ENCODE results near the gene KLHL6.

KLHL6 gene

GRCh38 chr3:183506674-183507320 lies 48.7 kb downstream of the KLHL6 start:
- peaks cover 9% of the 10 kb centered on the region for H3K36me3 Mint-ChIP-seq (ENCODE audit: insufficient read depth)

GRCh38 chr3:183504597-183504996 lies 50.9 kb downstream of the KLHL6 start:
- no peaks in the 10 kb centered on the region for H3K4me1 Mint-ChIP-seq
- no peak overlapping the region for H3K4me3 Mint-ChIP-seq
- peaks cover 12% of the 10 kb centered on the region for H3K36me3 Mint-ChIP-seq (ENCODE audit: insufficient read depth)
- ATAC-seq (replicated peaks; ENCODE audit: extremely low read depth, poor library complexity, severe bottlenecking) (no peak), DNase-seq (ENCODE audit: low spot score in 2 of 2) (no peak)
- H3K27me3 Mint-ChIP-seq = no peaks in the 10 kb centered on the region
- no peaks in the 10 kb centered on the region for H3K9me3 Mint-ChIP-seq
- no peak overlapping the region for H3K27ac Mint-ChIP-seq (ENCODE audit: low read depth)

More at GRCh38 chr3:183506674-183507320, 48.7 kb downstream of the KLHL6 start:
- DNase-seq (ENCODE audit: low spot score in 2 of 2) = no peak
- Mint-ChIP-seq H3K4me1 (no peaks in the 10 kb centered on the region), H3K27ac (ENCODE audit: low read depth) (no peak overlapping the region), H3K9me3 (no peaks in the 10 kb centered on the region), H3K4me3 (no peak overlapping the region), H3K27me3 (no peaks in the 10 kb centered on the region)
- ATAC-seq (replicated peaks; ENCODE audit: extremely low read depth, poor library complexity, severe bottlenecking) = no peak

GRCh38 chr3:183503746-183504145 lies 51.8 kb downstream of the KLHL6 start:
- Mint-ChIP-seq H3K27me3 (no peaks in the 10 kb centered on the region), H3K27ac (ENCODE audit: low read depth) (no peak overlapping the region), H3K36me3 (ENCODE audit: insufficient read depth) (peaks cover 16% of the 10 kb centered on the region), H3K9me3 (no peaks in the 10 kb centered on the region), H3K4me1 (no peaks in the 10 kb centered on the region), H3K4me3 (no peak overlapping the region)
- no peak for ATAC-seq (replicated peaks; ENCODE audit: extremely low read depth, poor library complexity, severe bottlenecking)
- no peak for DNase-seq (ENCODE audit: low spot score in 2 of 2)

GRCh38 chr3:183502237-183503181 lies 53.0 kb downstream of the KLHL6 start:
- Mint-ChIP-seq H3K4me3 (no peak overlapping the region), H3K27me3 (no peaks in the 10 kb centered on the region), H3K27ac (ENCODE audit: low read depth) (no peak overlapping the region), H3K4me1 (no peaks in the 10 kb centered on the region), H3K9me3 (no peaks in the 10 kb centered on the region), H3K36me3 (ENCODE audit: insufficient read depth) (peaks cover 20% of the 10 kb centered on the region)
- DNase-seq (ENCODE audit: low spot score in 2 of 2) (no peak), ATAC-seq (replicated peaks; ENCODE audit: extremely low read depth, poor library complexity, severe bottlenecking) (no peak)

- no peak for ATAC-seq (replicated peaks; ENCODE audit: extremely low read depth, poor library complexity, severe bottlenecking)
- H3K9me3 Mint-ChIP-seq = no peaks in the 10 kb centered on the region
- H3K4me1 Mint-ChIP-seq = no peaks in the 10 kb centered on the region
- no peak overlapping the region for H3K27ac Mint-ChIP-seq (ENCODE audit: low read depth)
- peaks cover 20% of the 10 kb centered on the region for H3K36me3 Mint-ChIP-seq (ENCODE audit: insufficient read depth)
- no peak overlapping the region for H3K4me3 Mint-ChIP-seq
- DNase-seq (ENCODE audit: low spot score in 2 of 2) = no peak
- no peaks in the 10 kb centered on the region for H3K27me3 Mint-ChIP-seq
Measured at GRCh38 chr3:183500981-183501704, 54.4 kb downstream of the KLHL6 start.

GRCh38 chr3:183500319-183500718 lies 55.2 kb downstream of the KLHL6 start:
- no peak overlapping the region for H3K27ac Mint-ChIP-seq (ENCODE audit: low read depth)
- H3K36me3 Mint-ChIP-seq (ENCODE audit: insufficient read depth) = peaks cover 20% of the 10 kb centered on the region

GRCh38 chr3:183498634-183499033 lies 56.9 kb downstream of the KLHL6 start:
- H3K9me3 Mint-ChIP-seq = no peaks in the 10 kb centered on the region
- H3K4me1 Mint-ChIP-seq = no peaks in the 10 kb centered on the region
- DNase-seq (ENCODE audit: low spot score in 2 of 2) (no peak), ATAC-seq (replicated peaks; ENCODE audit: extremely low read depth, poor library complexity, severe bottlenecking) (no peak)
- H3K4me3 Mint-ChIP-seq = no peak overlapping the region
- H3K36me3 Mint-ChIP-seq (ENCODE audit: insufficient read depth) = peaks cover 20% of the 10 kb centered on the region
- H3K27ac Mint-ChIP-seq (ENCODE audit: low read depth) = no peak overlapping the region
- no peaks in the 10 kb centered on the region for H3K27me3 Mint-ChIP-seq

More at GRCh38 chr3:183500319-183500718, 55.2 kb downstream of the KLHL6 start:
- H3K9me3 Mint-ChIP-seq = no peaks in the 10 kb centered on the region
- no peaks in the 10 kb centered on the region for H3K27me3 Mint-ChIP-seq
- DNase-seq (ENCODE audit: low spot score in 2 of 2) = no peak
- H3K4me1 Mint-ChIP-seq = no peaks in the 10 kb centered on the region
- ATAC-seq (replicated peaks; ENCODE audit: extremely low read depth, poor library complexity, severe bottlenecking) = no peak
- H3K4me3 Mint-ChIP-seq = no peak overlapping the region

- no peak overlapping the region for H3K27ac Mint-ChIP-seq (ENCODE audit: low read depth)
Measured at GRCh38 chr3:183497313-183497712, 58.2 kb downstream of the KLHL6 start.

GRCh38 chr3:183496311-183496710 lies 59.2 kb downstream of the KLHL6 start:
- peaks cover 20% of the 10 kb centered on the region for H3K36me3 Mint-ChIP-seq (ENCODE audit: insufficient read depth)
- H3K9me3 Mint-ChIP-seq = no peaks in the 10 kb centered on the region
- H3K27ac Mint-ChIP-seq (ENCODE audit: low read depth) = no peak overlapping the region
- ATAC-seq (replicated peaks; ENCODE audit: extremely low read depth, poor library complexity, severe bottlenecking) (no peak), DNase-seq (ENCODE audit: low spot score in 2 of 2) (no peak)
- no peaks in the 10 kb centered on the region for H3K27me3 Mint-ChIP-seq
- no peak overlapping the region for H3K4me3 Mint-ChIP-seq
- no peaks in the 10 kb centered on the region for H3K4me1 Mint-ChIP-seq

More at GRCh38 chr3:183497313-183497712, 58.2 kb downstream of the KLHL6 start:
- no peak for DNase-seq (ENCODE audit: low spot score in 2 of 2)
- no peaks in the 10 kb centered on the region for H3K9me3 Mint-ChIP-seq
- H3K36me3 Mint-ChIP-seq (ENCODE audit: insufficient read depth) = peaks cover 20% of the 10 kb centered on the region
- H3K27me3 Mint-ChIP-seq = no peaks in the 10 kb centered on the region
- H3K4me1 Mint-ChIP-seq = no peaks in the 10 kb centered on the region
- no peak for ATAC-seq (replicated peaks; ENCODE audit: extremely low read depth, poor library complexity, severe bottlenecking)
- H3K4me3 Mint-ChIP-seq = no peak overlapping the region

GRCh38 chr3:183494341-183494740 lies 61.2 kb downstream of the KLHL6 start:
- Mint-ChIP-seq H3K4me1 (no peaks in the 10 kb centered on the region), H3K9me3 (no peaks in the 10 kb centered on the region), H3K27me3 (no peaks in the 10 kb centered on the region), H3K4me3 (no peak overlapping the region), H3K27ac (ENCODE audit: low read depth) (peak overlapping the region; percentile 41), H3K36me3 (ENCODE audit: insufficient read depth) (peaks cover 20% of the 10 kb centered on the region)
- no peak for DNase-seq (ENCODE audit: low spot score in 2 of 2)
- ATAC-seq (replicated peaks; ENCODE audit: extremely low read depth, poor library complexity, severe bottlenecking) = no peak

GRCh38 chr3:183493296-183494045 lies 62.0 kb downstream of the KLHL6 start:
- no peak overlapping the region for H3K4me3 Mint-ChIP-seq
- H3K27ac Mint-ChIP-seq (ENCODE audit: low read depth) = no peak overlapping the region
- no peaks in the 10 kb centered on the region for H3K9me3 Mint-ChIP-seq
- ATAC-seq (replicated peaks; ENCODE audit: extremely low read depth, poor library complexity, severe bottlenecking) (no peak), DNase-seq (ENCODE audit: low spot score in 2 of 2) (no peak)
- peaks cover 17% of the 10 kb centered on the region for H3K36me3 Mint-ChIP-seq (ENCODE audit: insufficient read depth)
- H3K27me3 Mint-ChIP-seq = no peaks in the 10 kb centered on the region
- no peaks in the 10 kb centered on the region for H3K4me1 Mint-ChIP-seq

- peak overlapping the region; percentile 44 for H3K27ac Mint-ChIP-seq (ENCODE audit: low read depth)
- no peaks in the 10 kb centered on the region for H3K9me3 Mint-ChIP-seq
- ATAC-seq (replicated peaks; ENCODE audit: extremely low read depth, poor library complexity, severe bottlenecking) = no peak
- H3K27me3 Mint-ChIP-seq = no peaks in the 10 kb centered on the region
- no peak for DNase-seq (ENCODE audit: low spot score in 2 of 2)
- H3K4me3 Mint-ChIP-seq = no peak overlapping the region
- H3K4me1 Mint-ChIP-seq = no peaks in the 10 kb centered on the region
- peaks cover 17% of the 10 kb centered on the region for H3K36me3 Mint-ChIP-seq (ENCODE audit: insufficient read depth)
Measured at GRCh38 chr3:183492849-183493179, 62.7 kb downstream of the KLHL6 start.
